ENCODE measurements around the gene CTIF.

CTIF gene

DNA sequence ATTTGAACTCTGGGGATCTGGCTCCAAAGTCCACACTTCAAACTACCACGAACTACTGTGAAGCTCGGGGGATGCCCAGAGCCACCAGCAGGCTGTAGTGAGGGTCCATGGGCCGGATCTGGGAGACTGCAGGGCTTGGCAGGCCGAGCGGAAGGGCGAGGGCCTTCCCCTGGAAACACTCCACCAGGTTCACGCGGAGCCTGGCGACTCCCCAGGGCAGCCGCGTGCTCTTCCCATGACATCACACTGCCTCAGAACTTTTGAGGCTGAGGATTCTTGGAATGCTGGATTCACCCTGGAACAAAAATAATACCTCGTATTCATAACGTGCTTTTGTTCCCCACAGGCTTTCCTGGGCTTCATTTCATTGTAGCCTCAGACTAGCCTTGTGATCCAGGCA lies 210.9 kb downstream of the CTIF start:
- TF ChIP-seq CEBPB (IDR thresholded peaks at IDR 0.05) = no peak
- no peak for TF ChIP-seq TAF1 (IDR thresholded peaks at IDR 0.05; ENCODE audit: low read depth)
- TF ChIP-seq, protein P1, sequence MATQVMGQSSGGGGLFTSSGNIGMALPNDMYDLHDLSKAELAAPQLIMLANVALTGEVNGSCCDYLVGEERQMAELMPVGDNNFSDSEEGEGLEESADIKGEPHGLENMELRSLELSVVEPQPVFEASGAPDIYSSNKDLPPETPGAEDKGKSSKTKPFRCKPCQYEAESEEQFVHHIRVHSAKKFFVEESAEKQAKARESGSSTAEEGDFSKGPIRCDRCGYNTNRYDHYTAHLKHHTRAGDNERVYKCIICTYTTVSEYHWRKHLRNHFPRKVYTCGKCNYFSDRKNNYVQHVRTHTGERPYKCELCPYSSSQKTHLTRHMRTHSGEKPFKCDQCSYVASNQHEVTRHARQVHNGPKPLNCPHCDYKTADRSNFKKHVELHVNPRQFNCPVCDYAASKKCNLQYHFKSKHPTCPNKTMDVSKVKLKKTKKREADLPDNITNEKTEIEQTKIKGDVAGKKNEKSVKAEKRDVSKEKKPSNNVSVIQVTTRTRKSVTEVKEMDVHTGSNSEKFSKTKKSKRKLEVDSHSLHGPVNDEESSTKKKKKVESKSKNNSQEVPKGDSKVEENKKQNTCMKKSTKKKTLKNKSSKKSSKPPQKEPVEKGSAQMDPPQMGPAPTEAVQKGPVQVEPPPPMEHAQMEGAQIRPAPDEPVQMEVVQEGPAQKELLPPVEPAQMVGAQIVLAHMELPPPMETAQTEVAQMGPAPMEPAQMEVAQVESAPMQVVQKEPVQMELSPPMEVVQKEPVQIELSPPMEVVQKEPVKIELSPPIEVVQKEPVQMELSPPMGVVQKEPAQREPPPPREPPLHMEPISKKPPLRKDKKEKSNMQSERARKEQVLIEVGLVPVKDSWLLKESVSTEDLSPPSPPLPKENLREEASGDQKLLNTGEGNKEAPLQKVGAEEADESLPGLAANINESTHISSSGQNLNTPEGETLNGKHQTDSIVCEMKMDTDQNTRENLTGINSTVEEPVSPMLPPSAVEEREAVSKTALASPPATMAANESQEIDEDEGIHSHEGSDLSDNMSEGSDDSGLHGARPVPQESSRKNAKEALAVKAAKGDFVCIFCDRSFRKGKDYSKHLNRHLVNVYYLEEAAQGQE (IDR thresholded peaks at IDR 0.05; ENCODE audit: low read depth) = no peak
- no peak for TF ChIP-seq NFIC (IDR thresholded peaks at IDR 0.05)
- no peak for TF ChIP-seq TEAD4 (IDR thresholded peaks at IDR 0.05)
- TF ChIP-seq RAD21 (IDR thresholded peaks at IDR 0.05; ENCODE audit: low read depth) = no peak
- no peak for TF ChIP-seq ZBTB7A (IDR thresholded peaks at IDR 0.05; ENCODE audit: low read depth)
- no peak for TF ChIP-seq EP300 (IDR thresholded peaks at IDR 0.05; ENCODE audit: borderline replicate concordance)
- TF ChIP-seq USF1 (IDR thresholded peaks at IDR 0.05) = no peak
- TF ChIP-seq, protein P2, sequence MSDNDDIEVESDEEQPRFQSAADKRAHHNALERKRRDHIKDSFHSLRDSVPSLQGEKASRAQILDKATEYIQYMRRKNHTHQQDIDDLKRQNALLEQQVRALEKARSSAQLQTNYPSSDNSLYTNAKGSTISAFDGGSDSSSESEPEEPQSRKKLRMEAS (IDR thresholded peaks at IDR 0.05) = no peak
- no peak for TF ChIP-seq TCF12 (IDR thresholded peaks at IDR 0.05; ENCODE audit: low read depth)
- no peak for TF ChIP-seq YY1 (IDR thresholded peaks at IDR 0.05; ENCODE audit: low read depth)
- no peak for TF ChIP-seq CREB1 (IDR thresholded peaks at IDR 0.05; ENCODE audit: low read depth)
- no peak for TF ChIP-seq EGR1 (IDR thresholded peaks at IDR 0.05)
- no peak for TF ChIP-seq FOXM1 (IDR thresholded peaks at IDR 0.05; ENCODE audit: borderline replicate concordance, low read depth)

- TF ChIP-seq, protein P1 (IDR thresholded peaks at IDR 0.05; ENCODE audit: low read depth) = no peak
- TF ChIP-seq NFIC (IDR thresholded peaks at IDR 0.05) (no peak), CREB1 (IDR thresholded peaks at IDR 0.05; ENCODE audit: low read depth) (no peak), TCF12 (IDR thresholded peaks at IDR 0.05; ENCODE audit: low read depth) (no peak), YY1 (IDR thresholded peaks at IDR 0.05; ENCODE audit: low read depth) (no peak), RAD21 (IDR thresholded peaks at IDR 0.05; ENCODE audit: low read depth) (no peak), FOXM1 (IDR thresholded peaks at IDR 0.05; ENCODE audit: borderline replicate concordance, low read depth) (no peak), EGR1 (IDR thresholded peaks at IDR 0.05) (no peak), TEAD4 (IDR thresholded peaks at IDR 0.05) (no peak), TAF1 (IDR thresholded peaks at IDR 0.05; ENCODE audit: low read depth) (no peak), CEBPB (IDR thresholded peaks at IDR 0.05) (no peak), EP300 (IDR thresholded peaks at IDR 0.05; ENCODE audit: borderline replicate concordance) (no peak), ZBTB7A (IDR thresholded peaks at IDR 0.05; ENCODE audit: low read depth) (no peak), USF1 (IDR thresholded peaks at IDR 0.05) (no peak)
- TF ChIP-seq, protein P2 (IDR thresholded peaks at IDR 0.05) = no peak
Observed at GRCh38 chr18:48750485-48751175, 211.8 kb downstream of the CTIF start.

DNA sequence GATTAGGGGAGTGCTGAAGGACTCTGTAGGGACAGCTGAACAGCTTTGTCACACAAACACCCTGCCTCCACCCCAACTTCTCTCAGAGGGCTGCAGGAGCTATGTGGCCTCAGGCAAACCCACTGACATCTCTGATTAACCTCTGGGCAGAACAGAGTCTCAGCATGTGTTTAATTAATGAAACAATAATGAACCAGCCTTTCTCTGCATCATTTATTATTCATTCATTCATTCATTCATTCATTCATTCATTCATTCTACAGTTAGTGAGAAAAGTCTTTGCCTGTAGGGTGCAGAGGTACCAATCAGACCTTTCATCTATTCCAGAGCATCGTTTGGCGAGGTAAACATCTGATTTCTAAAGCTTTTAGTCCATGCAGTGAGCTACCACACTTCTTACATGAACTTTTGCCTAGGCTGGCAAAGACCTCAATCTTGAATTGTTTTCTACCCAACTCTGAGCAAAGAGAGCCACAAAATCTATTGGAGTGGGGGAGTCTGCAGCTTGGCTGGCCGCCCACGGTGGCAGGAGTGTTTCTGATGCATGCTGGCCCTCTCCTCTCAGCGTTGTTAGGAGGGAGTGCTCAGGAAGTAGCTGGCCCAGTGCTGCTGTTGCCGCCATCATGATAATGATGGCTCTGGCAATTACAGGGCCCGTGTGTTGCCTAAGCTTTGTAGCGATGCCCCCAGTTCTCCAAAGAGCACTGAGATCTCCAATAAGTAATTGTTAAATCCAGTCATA lies 213.1 kb downstream of the CTIF start:
- no peak for TF ChIP-seq CREB1 (IDR thresholded peaks at IDR 0.05; ENCODE audit: low read depth)
- no peak for TF ChIP-seq ZBTB7A (IDR thresholded peaks at IDR 0.05; ENCODE audit: low read depth)
- TF ChIP-seq USF1 (IDR thresholded peaks at IDR 0.05) = no peak
- no peak for TF ChIP-seq NFIC (IDR thresholded peaks at IDR 0.05)
- TF ChIP-seq TCF12 (IDR thresholded peaks at IDR 0.05; ENCODE audit: low read depth) = no peak
- TF ChIP-seq TAF1 (IDR thresholded peaks at IDR 0.05; ENCODE audit: low read depth) = no peak
- TF ChIP-seq TEAD4 (IDR thresholded peaks at IDR 0.05) = no peak
- TF ChIP-seq, protein P1 (IDR thresholded peaks at IDR 0.05; ENCODE audit: low read depth) = no peak
- TF ChIP-seq, protein P2 (IDR thresholded peaks at IDR 0.05) = no peak
- TF ChIP-seq EP300 (IDR thresholded peaks at IDR 0.05; ENCODE audit: borderline replicate concordance) = no peak
- TF ChIP-seq FOXM1 (IDR thresholded peaks at IDR 0.05; ENCODE audit: borderline replicate concordance, low read depth) = no peak
- no peak for TF ChIP-seq RAD21 (IDR thresholded peaks at IDR 0.05; ENCODE audit: low read depth)
- no peak for TF ChIP-seq EGR1 (IDR thresholded peaks at IDR 0.05)
- no peak for TF ChIP-seq CEBPB (IDR thresholded peaks at IDR 0.05)
- no peak for TF ChIP-seq YY1 (IDR thresholded peaks at IDR 0.05; ENCODE audit: low read depth)
